NT2/D1 (cell line): ENCODE data around the gene MARCHF6.

ENCODE experiments used
- SUZ12 ChIP-seq: IDR thresholded peaks from 2 replicates; pipeline ENCODE4 v1.6.1; 2011; ENCODE audit not compliant: insufficient read length, insufficient read depth; ENCODE audit errors: extremely low read depth
- YY1 ChIP-seq: IDR thresholded peaks from 2 replicates; pipeline ENCODE4 v1.6.1; 2011; ENCODE audit not compliant: insufficient read length, insufficient read depth
- ZNF274 ChIP-seq: IDR thresholded peaks from 2 replicates; pipeline ENCODE4 v1.6.1; 2011; ENCODE audit warnings: mild to moderate bottlenecking, low read depth, low read length

DNA sequence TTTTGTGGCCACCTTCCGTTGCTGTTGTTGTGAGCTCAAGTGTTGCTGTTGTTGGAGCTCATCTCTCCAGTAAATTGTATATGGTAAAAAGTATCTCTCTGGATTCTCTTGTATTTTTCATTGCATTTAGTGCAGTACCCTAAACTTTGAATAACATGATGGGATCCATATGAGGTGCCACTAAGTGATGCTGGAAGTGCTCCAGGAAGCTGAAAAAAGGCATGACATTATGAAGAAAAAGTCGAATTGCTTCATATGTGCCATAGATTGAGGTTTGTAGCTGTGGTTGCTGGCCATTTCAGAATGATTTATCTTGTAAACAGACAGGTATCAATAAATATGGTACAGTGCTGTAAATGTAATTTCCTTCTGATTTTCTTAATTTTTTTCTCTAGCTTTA lies 5.5 kb downstream of the MARCHF6 start:
- TF ChIP-seq YY1 (no peak), ZNF274 (no peak), SUZ12 (no peak)
